HG02852 (cell line): ENCODE measurements around the gene SPATC1L.
"Not testable (repeated sequence)": the region's sequence is repeated elsewhere in the genome, so short reads cannot be mapped to it uniquely, and the experiment has no call there.

Source experiments
- ATAC-seq: cut with Tn5 transposase; IDR thresholded peaks from one replicate; pipeline ENCODE4 v1.9.1; 2021; ENCODE audit warnings: mild to moderate bottlenecking, moderate library complexity; ENCODE audit not compliant: unreplicated experiment

Gene SPATC1L

GRCh38 chr21:46200877-46201803 is 16.9 kb upstream of the SPATC1L start:
- ATAC-seq, result not testable (repeated sequence)

- no peak for ATAC-seq
These were observed 15.4 kb upstream of the SPATC1L start for GRCh38 chr21:46199436-46200373.

- no peak for ATAC-seq
These were observed 12.5 kb upstream of the SPATC1L start for GRCh38 chr21:46196733-46197132.

- ATAC-seq, result no peak
These were observed 11.4 kb upstream of the SPATC1L start for GRCh38 chr21:46195595-46196195.

GRCh38 chr21:46194374-46195334 is 10.4 kb upstream of the SPATC1L start:
- no peak for ATAC-seq

GRCh38 chr21:46193829-46194373 is 9.6 kb upstream of the SPATC1L start:
- ATAC-seq, result no peak

- no peak for ATAC-seq
These were observed 7.7 kb upstream of the SPATC1L start for GRCh38 chr21:46191686-46192575.

GRCh38 chr21:46191257-46191685 is 7.0 kb upstream of the SPATC1L start:
- ATAC-seq, result no peak

GRCh38 chr21:46190491-46191131 is 6.4 kb upstream of the SPATC1L start:
- ATAC-seq, result no peak

- no peak for ATAC-seq
These were observed 5.8 kb upstream of the SPATC1L start for GRCh38 chr21:46189959-46190490.

GRCh38 chr21:46189213-46189958 is 5.1 kb upstream of the SPATC1L start:
- ATAC-seq, result no peak

- no peak for ATAC-seq
These were observed 4.3 kb upstream of the SPATC1L start for GRCh38 chr21:46188226-46189212.

- no peak for ATAC-seq
These were observed 3.6 kb upstream of the SPATC1L start for GRCh38 chr21:46187814-46188213.

GRCh38 chr21:46187261-46187660 is 3.0 kb upstream of the SPATC1L start:
- ATAC-seq, result no peak

GRCh38 chr21:46185716-46186115 is 1.5 kb upstream of the SPATC1L start:
- no peak for ATAC-seq
